OCI-LY1 (cell line): Measurements from ENCODE around the gene SGPP1.
"Not testable (repeated sequence)": the region's sequence is repeated elsewhere in the genome, so short reads cannot be mapped to it uniquely, and the experiment has no call there.

Source experiments
- H2AFZ ChIP-seq: fragments of 200-600 bp; sonication (generic), shearing (Covaris generic); 2 replicates; pipeline ENCODE4 v1.6.0; 2014; ENCODE audit warnings: antibody characterized with exemption, mild to moderate bottlenecking, low read length
- H3F3A ChIP-seq: fragments of 200-600 bp; sonication (generic), shearing (Covaris generic); 2 replicates; pipeline ENCODE4 v1.6.0; 2014; ENCODE audit warnings: mild to moderate bottlenecking, antibody characterized with exemption, low read length, moderate library complexity; ENCODE audit not compliant: insufficient read depth
- H3K27ac ChIP-seq: fragments of 200-600 bp; sonication (generic); 2 replicates; pipeline ENCODE4 v1.5.1; 2014; ENCODE audit warnings: low read length, mixed run types, mild to moderate bottlenecking, low read depth; ENCODE audit not compliant: poor library complexity, severe bottlenecking
- H3K27me3 ChIP-seq: fragments of 200-600 bp; sonication (generic); 2 replicates; pipeline ENCODE4 v1.6.0; 2014; ENCODE audit warnings: antibody characterized with exemption, mild to moderate bottlenecking, low read length, moderate library complexity; ENCODE audit not compliant: insufficient read depth
- H3K36me3 ChIP-seq: fragments of 200-600 bp; sonication (generic); 2 replicates; pipeline ENCODE4 v1.6.1; 2014; ENCODE audit warnings: mild to moderate bottlenecking, antibody characterized with exemption, low read length, moderate library complexity, mixed read lengths; ENCODE audit not compliant: insufficient read depth
- H3K4me1 ChIP-seq: fragments of 200-600 bp; sonication (generic); 2 replicates; pipeline ENCODE4 v1.5.1; 2014; ENCODE audit warnings: mild to moderate bottlenecking, low read length, moderate library complexity; ENCODE audit not compliant: insufficient read depth, severe bottlenecking
- H3K4me2 ChIP-seq: fragments of 200-600 bp; sonication (generic), shearing (Covaris generic); 2 replicates; pipeline ENCODE4 v1.6.1; 2014; ENCODE audit warnings: low read length
- H3K4me3 ChIP-seq: fragments of 200-600 bp; sonication (generic); 2 replicates; pipeline ENCODE4 v1.5.1; 2014; ENCODE audit warnings: low read length, low read depth, mild to moderate bottlenecking, mixed read lengths; ENCODE audit not compliant: poor library complexity, severe bottlenecking
- H3K79me2 ChIP-seq: fragments of 200-600 bp; shearing (Covaris generic); 2 replicates; pipeline ENCODE4 v1.6.1; 2016; ENCODE audit warnings: mixed run types, low read length, mixed read lengths; ENCODE audit not compliant: insufficient read depth
- H3K9ac ChIP-seq: fragments of 200-600 bp; sonication (generic), shearing (Covaris generic); 2 replicates; pipeline ENCODE4 v1.6.1; 2014; ENCODE audit warnings: mild to moderate bottlenecking, low read length, mixed read lengths
- H3K9me2 ChIP-seq: fragments of 200-600 bp; sonication (generic), shearing (Covaris generic); 2 replicates; pipeline ENCODE4 v1.6.1; 2014; ENCODE audit warnings: low read depth, mild to moderate bottlenecking, low read length, mixed read lengths
- H3K9me3 ChIP-seq: fragments of 200-600 bp; shearing (Covaris generic); 2 replicates; pipeline ENCODE4 v1.6.1; 2014; ENCODE audit warnings: low read length, mixed read lengths
- H4K20me1 ChIP-seq: fragments of 200-600 bp; sonication (generic), shearing (Covaris generic); 2 replicates; pipeline ENCODE4 v1.6.0; 2016; ENCODE audit warnings: mild to moderate bottlenecking, low read length; ENCODE audit not compliant: insufficient read depth
- EZH2 ChIP-seq: fragments of 200-600 bp; sonication (generic), shearing (Covaris generic); IDR thresholded peaks from 2 replicates; pipeline ENCODE4 v1.8.0; 2017; ENCODE audit warnings: borderline replicate concordance, mixed run types, mild to moderate bottlenecking, antibody characterized with exemption, low read length, moderate library complexity, mixed read lengths
- TF ChIP-seq, protein P1 (sequence below): fragments of 200-600 bp; sonication (generic), shearing (Covaris generic); IDR thresholded peaks from 2 replicates; pipeline ENCODE4 v1.5.1; 2017; ENCODE audit warnings: mild to moderate bottlenecking, antibody characterized with exemption, low read length, moderate library complexity, mixed read lengths

Gene SGPP1

DNA sequence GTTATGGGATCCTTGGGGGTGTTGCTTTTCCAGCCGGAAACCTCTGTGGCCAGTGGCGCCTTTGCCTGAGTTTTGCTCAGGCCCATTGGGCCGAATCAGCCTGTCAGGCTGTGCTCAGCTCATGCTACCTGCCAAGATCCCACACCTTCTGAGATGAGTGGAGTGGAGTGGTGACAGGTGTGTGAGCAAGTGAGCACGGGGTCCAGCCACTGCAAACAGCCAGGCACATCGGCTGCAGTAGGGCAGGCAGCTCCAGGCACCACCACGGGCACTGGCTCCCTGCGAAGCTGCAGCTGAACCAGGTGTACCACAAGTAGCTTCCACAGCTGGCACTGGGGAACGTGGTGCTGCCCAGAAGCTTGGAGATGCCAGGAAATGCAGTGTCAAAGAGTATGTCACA lies 65.1 kb downstream of the SGPP1 start:
- Histone ChIP-seq H3K4me2 (no peak overlapping the region), H3K9me3 (no peaks in the 10 kb centered on the region)

DNA sequence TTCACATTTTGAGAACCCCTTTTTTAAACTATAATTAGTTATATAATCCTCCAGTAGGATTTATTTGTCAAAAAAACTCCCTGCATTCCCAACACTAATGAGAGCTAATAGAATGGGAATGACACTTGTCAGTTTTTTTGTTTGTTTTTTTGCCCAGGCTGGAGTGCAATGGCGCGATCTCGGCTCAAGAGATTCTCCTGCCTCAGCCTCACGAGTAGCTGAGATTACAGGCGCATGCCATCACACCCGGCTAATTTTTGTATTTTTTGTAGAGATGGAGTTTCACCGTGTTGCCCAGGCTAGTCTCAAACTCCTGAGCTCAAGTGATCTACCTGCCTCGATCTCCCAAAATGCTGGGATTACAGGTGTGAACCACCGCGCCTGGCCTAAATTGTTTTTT lies 66.0 kb downstream of the SGPP1 start:
- H3K36me3 ChIP-seq, H4K20me1 ChIP-seq, H3K79me2 ChIP-seq, H3K27ac ChIP-seq, H3F3A ChIP-seq, H3K9me2 ChIP-seq, H3K9me3 ChIP-seq, H3K4me3 ChIP-seq, H3K27me3 ChIP-seq, H3K4me2 ChIP-seq, H3K9ac ChIP-seq, H3K4me1 ChIP-seq, H2AFZ ChIP-seq: not testable (repeated sequence)

More for the DNA sequence above, 65.1 kb downstream of the SGPP1 start:
- Histone ChIP-seq H3K4me1 (no peaks in the 10 kb centered on the region), H2AFZ (no peak overlapping the region), H3F3A (no peaks in the 10 kb centered on the region), H3K27me3 (no peaks in the 10 kb centered on the region), H3K79me2 (no peaks in the 10 kb centered on the region), H3K9ac (no peak overlapping the region), H4K20me1 (no peaks in the 10 kb centered on the region), H3K9me2 (no peaks in the 10 kb centered on the region), H3K4me3 (no peak overlapping the region), H3K36me3 (no peaks in the 10 kb centered on the region), H3K27ac (no peak overlapping the region)
- no peak for TF ChIP-seq EZH2
- TF ChIP-seq, protein P1, sequence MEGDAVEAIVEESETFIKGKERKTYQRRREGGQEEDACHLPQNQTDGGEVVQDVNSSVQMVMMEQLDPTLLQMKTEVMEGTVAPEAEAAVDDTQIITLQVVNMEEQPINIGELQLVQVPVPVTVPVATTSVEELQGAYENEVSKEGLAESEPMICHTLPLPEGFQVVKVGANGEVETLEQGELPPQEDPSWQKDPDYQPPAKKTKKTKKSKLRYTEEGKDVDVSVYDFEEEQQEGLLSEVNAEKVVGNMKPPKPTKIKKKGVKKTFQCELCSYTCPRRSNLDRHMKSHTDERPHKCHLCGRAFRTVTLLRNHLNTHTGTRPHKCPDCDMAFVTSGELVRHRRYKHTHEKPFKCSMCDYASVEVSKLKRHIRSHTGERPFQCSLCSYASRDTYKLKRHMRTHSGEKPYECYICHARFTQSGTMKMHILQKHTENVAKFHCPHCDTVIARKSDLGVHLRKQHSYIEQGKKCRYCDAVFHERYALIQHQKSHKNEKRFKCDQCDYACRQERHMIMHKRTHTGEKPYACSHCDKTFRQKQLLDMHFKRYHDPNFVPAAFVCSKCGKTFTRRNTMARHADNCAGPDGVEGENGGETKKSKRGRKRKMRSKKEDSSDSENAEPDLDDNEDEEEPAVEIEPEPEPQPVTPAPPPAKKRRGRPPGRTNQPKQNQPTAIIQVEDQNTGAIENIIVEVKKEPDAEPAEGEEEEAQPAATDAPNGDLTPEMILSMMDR = no peak

DNA sequence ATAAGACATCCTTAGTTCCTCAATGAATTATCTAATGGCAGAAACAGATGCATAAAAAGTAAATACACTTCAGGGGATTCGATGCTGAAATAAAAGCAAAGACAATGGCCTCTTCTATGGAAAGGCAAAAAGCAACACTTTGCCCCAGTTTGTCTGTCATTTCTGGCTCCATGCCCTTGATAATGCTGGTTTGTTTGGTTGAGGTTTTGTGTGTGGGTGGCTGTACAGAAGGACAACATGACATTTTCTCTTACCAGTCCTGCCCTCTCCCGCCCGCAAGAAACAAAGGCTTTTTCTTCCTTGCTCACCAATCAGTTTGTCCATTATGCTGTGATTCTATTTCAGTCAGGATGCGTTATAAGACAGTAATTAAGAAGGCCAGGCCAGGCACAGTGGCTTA lies 68.1 kb downstream of the SGPP1 start:
- no peaks in the 10 kb centered on the region for H3K9me2 ChIP-seq
- no peak overlapping the region for H3K4me2 ChIP-seq
- no peak for TF ChIP-seq EZH2
- TF ChIP-seq, protein P1 = no peak

DNA sequence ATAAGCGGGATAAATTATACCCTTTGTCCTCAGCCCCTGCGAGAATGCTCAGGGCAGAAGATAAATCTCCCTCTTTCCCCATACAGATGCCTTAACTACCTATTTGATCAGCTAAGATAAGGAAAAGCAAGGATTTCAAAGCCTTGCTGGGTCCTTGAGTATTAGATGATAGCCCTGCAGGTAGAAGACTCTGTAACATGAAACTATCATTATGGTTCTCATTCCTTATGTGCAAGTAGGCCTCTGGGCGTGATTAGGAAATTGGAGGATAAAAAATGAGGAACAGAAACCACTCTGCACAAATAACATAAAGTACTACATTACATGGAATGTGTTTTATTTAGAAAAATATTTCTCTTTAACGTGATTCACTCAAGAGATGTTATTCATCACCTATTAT lies 71.7 kb downstream of the SGPP1 start:
- no peaks in the 10 kb centered on the region for H3K27me3 ChIP-seq
- no peak overlapping the region for H3K4me3 ChIP-seq
- H3K79me2 ChIP-seq = no peaks in the 10 kb centered on the region
- H3K4me2 ChIP-seq = no peak overlapping the region
- H3K9me3 ChIP-seq = no peaks in the 10 kb centered on the region
- H3F3A ChIP-seq = no peaks in the 10 kb centered on the region
- H3K27ac ChIP-seq = no peak overlapping the region
- H3K4me1 ChIP-seq = no peaks in the 10 kb centered on the region
- no peak overlapping the region for H3K9ac ChIP-seq
- no peak overlapping the region for H2AFZ ChIP-seq
- H3K9me2 ChIP-seq = no peaks in the 10 kb centered on the region
- no peaks in the 10 kb centered on the region for H3K36me3 ChIP-seq
- H4K20me1 ChIP-seq = no peaks in the 10 kb centered on the region
- TF ChIP-seq, protein P1 = no peak
- TF ChIP-seq EZH2 = no peak

More for the DNA sequence above, 68.1 kb downstream of the SGPP1 start:
- H3K36me3 ChIP-seq = no peaks in the 10 kb centered on the region
- no peak overlapping the region for H3K9ac ChIP-seq
- no peak overlapping the region for H2AFZ ChIP-seq
- no peaks in the 10 kb centered on the region for H3F3A ChIP-seq
- H4K20me1 ChIP-seq = no peaks in the 10 kb centered on the region
- H3K27ac ChIP-seq = no peak overlapping the region
- H3K4me3 ChIP-seq = no peak overlapping the region
- H3K27me3 ChIP-seq = no peaks in the 10 kb centered on the region
- no peaks in the 10 kb centered on the region for H3K9me3 ChIP-seq
- no peaks in the 10 kb centered on the region for H3K79me2 ChIP-seq
- no peaks in the 10 kb centered on the region for H3K4me1 ChIP-seq
